Fibroblast of pulmonary artery (primary cell): ENCODE data around the gene SPON2.

Source experiments
- DNase-seq: peaks from one replicate; pipeline ENCODE4 v3.0.0-alpha.2; 2010; ENCODE audit warnings: low read depth
- H3K4me3 ChIP-seq: replicated peaks from 2 replicates; pipeline ENCODE4 v1.5.1; 2011; ENCODE audit warnings: low read depth, mild to moderate bottlenecking, control low read depth, low read length, moderate library complexity
- TF ChIP-seq, protein P1 (sequence below): IDR thresholded peaks from 2 replicates; pipeline ENCODE4 v1.5.1; 2011; ENCODE audit warnings: mild to moderate bottlenecking, control low read depth, low read length, inconsistent platforms; ENCODE audit errors: missing control alignments

Gene SPON2

DNA sequence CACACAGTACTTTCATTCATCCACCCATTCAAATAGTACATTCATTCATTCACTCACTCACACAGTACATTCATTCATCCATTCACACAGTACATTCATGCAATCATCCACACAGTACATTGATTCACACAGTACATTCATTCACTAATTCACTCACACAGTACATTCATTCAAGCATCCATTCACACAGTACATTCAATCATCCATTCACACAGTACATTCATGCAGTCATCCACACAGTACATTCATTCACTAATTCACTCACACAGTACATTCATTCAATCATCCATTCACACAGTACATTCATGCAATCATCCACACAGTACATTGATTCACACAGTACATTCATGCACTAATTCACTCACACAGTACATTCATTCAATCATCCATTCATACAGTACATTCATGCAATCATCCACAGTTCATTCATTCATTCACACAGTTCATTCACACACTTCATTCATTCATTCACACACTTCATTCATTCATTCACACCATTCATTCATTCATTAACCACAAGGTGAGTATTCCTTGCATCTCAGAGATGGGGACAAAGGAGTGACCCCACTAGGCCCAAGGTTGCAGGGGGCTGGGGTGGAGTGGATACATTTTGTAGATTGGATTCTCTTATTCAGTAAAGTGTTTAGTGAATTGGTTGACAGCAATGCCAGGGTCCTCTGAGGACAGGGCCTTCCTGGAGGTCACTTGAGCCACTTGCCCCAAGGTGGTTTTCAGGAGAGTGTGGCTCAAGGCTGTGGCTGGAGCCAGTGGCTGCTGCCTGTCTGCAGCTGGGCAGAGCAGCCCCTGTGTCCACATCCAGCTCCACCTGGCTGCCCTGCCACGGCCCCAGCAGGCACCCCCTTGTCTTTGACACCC, 4.3 kb upstream of the SPON2 start:
- TF ChIP-seq, protein P1, sequence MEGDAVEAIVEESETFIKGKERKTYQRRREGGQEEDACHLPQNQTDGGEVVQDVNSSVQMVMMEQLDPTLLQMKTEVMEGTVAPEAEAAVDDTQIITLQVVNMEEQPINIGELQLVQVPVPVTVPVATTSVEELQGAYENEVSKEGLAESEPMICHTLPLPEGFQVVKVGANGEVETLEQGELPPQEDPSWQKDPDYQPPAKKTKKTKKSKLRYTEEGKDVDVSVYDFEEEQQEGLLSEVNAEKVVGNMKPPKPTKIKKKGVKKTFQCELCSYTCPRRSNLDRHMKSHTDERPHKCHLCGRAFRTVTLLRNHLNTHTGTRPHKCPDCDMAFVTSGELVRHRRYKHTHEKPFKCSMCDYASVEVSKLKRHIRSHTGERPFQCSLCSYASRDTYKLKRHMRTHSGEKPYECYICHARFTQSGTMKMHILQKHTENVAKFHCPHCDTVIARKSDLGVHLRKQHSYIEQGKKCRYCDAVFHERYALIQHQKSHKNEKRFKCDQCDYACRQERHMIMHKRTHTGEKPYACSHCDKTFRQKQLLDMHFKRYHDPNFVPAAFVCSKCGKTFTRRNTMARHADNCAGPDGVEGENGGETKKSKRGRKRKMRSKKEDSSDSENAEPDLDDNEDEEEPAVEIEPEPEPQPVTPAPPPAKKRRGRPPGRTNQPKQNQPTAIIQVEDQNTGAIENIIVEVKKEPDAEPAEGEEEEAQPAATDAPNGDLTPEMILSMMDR, result no peak
- no peak overlapping the region for H3K4me3 ChIP-seq
- no peak for DNase-seq

DNA sequence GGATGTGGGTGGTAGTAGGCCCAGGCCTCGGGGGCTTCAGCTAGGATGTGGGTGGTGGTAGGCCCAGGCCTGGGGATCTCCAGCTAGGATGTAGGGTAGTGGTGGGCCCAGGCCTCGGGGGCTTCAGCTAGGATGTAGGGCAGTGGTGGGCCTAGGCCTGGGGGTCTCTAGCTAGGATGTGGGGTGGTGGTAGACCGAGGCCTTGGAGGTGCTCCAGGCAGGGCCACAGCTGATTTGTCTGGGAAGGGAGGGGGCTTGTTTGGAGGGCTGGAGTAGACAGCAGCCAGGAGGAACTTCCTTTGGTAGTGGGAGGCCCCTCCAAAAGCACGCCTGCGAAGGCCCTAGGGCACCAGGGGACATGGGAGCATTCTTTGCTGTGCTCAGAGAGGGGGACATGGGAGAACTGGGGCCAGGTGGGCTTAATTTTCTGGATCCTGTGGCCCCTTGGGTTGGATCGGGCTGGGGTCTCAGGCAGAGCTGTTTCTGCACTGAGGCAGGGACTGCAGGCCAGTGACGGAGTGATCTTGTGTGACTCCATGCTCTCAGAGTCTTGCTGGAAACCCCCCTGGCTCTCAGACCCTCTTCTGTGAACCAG, 3.3 kb upstream of the SPON2 start:
- H3K4me3 ChIP-seq, result no peak overlapping the region
- TF ChIP-seq, protein P1, result no peak
- no peak for DNase-seq

DNA sequence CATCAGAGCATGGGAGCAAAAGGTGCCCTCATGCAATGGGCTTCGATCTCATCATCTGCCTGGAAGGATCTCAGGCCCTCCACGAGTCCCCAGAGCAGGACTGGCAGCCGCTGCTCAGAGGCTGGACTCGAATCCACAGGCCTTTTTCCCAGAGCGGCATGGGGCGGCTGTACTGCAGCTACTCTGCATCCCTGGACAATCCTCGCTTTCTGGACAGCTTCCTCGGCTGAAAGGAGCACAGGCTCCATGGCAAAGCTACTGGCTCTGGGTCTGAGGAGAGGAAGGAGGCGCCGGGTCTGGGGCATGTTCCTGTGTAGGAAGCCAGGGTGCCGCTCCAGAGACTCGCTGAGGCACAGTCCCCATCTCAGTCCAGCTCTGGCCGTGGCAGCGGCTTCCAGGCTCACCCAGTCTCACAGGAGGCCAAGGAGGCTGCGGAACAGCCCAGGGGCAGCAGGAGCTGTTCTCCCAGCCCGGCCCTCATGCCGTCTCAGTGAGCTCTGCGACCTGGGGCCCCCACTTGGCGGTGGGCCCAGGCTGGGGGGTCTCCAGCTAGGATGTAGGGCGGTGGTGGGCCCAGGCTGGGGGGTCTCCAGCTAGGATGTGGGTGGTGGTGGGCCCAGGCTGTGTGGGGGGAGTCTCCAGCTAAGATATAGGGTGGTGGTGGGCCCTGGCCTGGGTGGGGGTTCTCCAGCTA, 2.7 kb upstream of the SPON2 start:
- TF ChIP-seq, protein P1, result no peak
- no peak for DNase-seq
- H3K4me3 ChIP-seq, result no peak overlapping the region

DNA sequence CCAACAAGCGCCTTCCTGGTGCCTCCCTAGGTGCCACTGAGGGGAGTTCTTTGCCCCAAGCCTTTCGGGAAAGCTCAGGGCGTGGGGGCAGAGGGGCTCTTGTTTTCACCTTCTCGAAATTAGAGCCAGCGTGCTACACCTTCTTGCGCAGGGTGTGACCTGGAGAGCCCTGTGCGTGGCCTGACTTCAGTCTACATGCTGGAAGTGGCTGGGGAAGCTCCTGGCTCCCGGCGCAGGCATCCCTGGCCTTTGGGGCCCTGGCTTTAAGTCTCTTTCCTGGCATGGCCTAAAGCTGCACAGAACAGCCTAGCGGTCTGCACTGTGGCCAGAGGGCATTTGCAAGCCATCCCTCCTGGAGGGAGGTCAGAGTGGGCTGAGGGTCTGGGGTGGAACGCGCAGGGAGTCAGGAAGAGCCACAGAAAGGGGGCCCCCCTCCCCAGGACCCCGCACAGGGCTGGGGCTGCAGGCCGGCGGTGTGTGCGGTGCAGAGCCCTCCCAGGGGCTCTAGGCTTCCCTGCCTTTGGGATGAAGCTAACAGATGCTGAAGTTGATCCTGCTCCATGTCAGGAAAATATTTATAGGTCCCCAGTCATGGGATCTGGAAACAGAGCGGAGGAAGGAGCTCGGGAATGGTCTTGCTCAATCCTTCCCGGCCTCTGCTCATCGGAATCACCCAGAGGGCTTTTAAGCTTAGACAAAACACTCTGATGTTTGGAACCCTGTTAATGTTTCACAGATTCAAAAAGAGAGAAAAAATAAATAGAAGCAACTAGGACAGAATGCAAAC, 781 bp upstream of the SPON2 start:
- TF ChIP-seq, protein P1, result no peak

DNA sequence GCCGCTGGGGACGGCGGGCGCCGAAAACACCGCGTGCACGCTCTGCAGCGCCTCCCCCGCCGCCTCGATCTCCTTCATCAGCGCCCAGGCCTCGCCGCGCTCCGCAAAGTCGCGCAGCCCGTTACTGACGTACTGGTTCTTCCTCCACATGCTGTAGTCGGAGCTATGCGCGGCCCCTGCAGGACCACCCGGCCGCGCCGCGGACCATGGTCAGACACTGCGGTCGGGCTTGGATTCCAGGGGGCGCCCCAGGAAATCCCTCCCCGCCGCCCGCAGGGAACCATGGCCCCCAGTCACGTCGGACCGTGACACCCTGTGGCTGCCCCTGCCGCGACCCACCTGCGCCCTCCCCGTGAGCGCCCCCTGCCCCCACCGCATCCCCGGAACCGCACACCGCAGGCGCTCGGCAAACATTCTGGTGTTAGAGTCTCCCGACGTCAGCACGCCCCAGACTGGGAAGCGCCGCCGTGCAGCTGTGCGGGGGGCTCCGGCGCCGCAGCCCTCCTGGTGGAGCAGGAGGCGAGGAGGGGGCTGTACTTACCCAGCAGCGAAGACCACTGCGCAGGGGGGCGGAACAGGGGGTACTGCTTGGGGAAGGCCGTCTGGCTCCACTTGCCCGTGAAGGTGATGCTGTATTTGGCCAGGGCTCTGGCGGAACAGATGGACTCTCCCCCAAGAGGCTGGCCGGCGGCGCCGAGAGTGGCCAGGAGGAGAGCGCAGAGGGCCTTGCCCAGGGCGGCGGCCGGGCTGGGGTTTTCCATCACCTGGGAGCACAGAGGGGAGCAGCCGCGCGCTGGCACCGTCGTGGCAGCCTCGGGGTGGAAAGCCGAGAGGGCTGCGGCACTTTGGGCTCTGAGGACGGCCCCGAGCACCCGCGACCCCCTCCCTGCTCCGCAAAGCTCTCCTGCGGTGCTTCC, 814 bp downstream of the SPON2 start:
- TF ChIP-seq, protein P1, result no peak
- no peak for DNase-seq
- peak overlapping the region; percentile 56 for H3K4me3 ChIP-seq

More for the DNA sequence above, 781 bp upstream of the SPON2 start:
- no peak overlapping the region for H3K4me3 ChIP-seq
- DNase-seq, result peak; percentile 54

DNA sequence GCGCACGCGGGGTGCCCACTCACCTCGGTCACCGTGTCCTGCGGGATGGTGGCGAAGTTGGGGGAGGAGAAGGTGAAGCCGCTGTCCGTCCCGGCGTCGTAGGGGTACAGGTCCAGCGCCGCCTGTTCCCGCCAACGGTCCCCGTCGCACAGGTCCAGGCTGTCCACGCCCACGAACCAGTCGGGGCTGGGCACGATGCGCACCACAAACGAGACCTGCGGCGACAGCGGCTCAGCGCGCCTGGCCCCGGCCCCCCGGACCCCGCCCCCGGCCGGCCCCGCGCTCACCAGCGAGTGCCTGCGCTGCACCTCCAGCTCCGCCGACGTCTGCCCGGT, 1.4 kb downstream of the SPON2 start:
- DNase-seq, result no peak
- H3K4me3 ChIP-seq, result peak overlapping the region; percentile 56
- TF ChIP-seq, protein P1, result no peak
